Activated T-cell treated with anti-CD3 and anti-CD28 coated beads for 24 hours (primary cell): Measurements from ENCODE around the gene FGF6.
"Not testable (repeated sequence)": the region's sequence is repeated elsewhere in the genome, so short reads cannot be mapped to it uniquely, and the experiment has no call there.

ENCODE experiments used
- DNase-seq: peaks from one replicate; pipeline ENCODE4 v3.0.0-alpha.2; 2020; ENCODE audit warnings: low read depth

FGF6 gene

DNA sequence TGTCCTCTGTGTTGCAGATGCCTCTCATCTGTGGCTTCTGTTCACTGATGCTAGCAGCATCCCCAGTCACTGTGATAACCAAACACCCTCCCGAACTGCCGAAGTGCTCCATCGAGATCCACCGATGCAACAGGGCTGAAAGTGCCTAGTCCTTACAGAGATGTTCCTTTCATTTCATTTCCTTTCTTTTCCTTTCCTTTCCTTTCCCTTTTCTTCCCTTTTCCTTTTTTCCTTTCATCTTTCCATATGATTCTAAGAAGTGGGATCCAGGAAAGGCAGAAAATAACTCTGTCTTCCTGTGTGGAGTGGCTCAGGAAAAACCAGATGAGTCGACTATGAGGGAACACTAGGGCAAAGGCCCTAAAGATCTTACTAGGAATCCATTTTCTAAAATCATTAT lies 26.7 kb downstream of the FGF6 start:
- no peak for DNase-seq

DNA sequence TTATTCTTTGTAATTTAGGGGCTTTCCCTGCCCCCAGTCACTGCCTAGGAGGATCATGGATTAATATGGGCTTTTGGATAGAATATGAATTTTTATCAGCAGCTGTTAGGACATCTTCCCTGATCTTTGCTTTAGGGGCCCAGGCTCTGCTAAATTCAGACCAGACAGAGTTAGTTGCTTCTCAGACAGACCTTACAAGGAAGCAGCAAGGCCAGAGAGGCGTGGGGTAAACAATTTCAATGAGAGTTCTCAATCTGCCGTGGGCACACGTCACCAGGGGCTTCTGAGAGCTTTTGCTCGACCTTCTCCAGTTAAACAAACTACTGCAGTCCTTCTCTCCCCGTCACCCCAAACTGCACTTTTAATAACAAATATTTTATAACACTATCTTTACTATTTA lies 27.7 kb downstream of the FGF6 start:
- no peak for DNase-seq

DNA sequence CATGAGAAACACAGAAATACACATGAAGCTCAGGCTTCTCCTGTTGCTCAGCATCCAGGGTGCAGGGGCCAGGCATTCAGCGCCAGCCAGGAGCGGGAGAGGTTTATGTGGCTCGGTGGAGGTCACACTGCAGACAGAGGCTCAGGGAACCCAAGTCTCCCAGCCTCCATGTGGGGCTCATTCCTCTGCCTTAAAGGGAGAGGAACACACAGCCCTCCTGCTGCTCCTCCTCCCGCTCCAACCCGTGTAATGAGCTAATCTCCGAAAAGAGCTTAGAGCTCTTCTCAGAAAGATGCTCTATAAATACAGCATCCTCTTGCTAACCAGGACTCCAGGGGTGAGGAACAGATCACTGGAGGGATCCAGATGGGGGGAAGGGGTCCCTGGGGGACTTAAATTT lies 28.2 kb downstream of the FGF6 start:
- no peak for DNase-seq

DNA sequence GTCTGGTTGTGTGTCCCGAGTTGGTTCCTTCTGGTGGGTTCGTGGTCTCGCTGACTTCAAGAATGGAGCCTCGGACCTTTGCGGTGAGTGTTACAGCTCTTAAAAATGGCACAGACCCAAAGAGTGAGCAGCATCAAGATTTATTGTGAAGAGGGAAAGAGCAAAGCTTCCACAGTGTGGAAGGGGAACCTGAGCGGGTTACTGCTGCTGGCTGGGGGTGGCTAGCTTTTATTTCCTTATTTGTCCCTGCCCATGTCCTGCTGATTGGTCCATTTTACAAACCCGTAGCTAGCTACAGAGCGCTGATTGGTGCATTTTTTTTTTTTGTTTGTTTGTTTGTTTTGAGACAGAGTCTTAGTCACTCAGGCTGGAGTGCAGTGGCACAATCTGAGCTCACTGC lies 29.3 kb downstream of the FGF6 start:
- no peak for DNase-seq

DNA sequence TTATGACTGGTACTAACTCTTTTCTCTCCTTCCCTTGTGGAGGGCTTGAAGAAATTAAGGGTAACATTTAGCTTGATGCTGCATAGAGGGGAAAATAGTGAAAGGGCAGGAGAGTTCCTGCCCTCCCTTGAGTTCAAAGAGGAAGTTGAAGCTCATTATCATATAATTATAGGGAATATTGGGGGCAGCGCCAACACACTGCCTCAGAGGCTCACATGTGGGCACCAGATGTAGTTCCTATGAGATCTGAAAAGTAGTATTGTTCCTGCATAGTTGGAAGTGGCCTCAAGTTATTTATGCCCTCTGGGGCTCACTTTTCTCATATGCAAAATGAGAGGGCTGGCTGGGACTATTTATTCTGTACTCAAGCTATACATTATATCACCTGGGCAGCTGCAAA lies 33.1 kb downstream of the FGF6 start:
- DNase-seq, result no peak

DNA sequence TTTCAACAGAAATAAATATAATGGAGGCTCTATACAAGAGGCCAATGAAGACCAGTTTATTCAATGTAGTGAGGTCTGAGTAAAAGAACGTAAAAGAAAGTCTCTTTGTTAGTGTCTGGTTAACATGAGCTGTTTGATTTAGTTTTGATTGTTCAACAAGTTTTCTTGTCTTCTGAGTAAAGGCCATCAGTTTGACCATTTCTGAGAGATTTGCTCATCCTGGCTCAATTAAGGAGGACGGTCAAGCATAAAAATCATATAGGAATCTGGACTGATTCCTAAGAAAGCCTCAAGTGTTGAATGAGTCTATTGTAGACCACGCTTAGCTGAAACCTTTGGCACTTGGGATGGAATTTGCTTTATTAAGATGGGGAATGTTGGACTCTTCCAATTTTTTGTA lies 33.6 kb downstream of the FGF6 start:
- no peak for DNase-seq

DNA sequence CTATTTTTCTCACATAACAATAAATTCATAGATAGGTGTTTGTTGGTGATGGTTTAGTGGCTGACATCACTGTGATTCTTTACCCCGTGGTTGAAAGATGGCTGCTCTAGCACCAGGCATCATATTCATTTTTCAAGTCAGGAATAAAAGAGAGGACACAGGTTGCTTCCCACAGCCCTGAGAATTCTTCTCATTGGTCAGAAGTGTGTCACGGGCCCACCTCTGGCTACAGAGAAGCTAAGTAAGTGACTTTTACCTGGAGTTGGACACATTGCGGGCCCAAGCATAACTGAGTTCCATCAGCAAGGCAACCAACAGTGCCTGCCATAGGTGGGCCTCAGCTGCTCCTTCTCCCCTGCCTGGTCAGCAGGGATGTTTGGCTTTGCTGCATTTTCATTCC lies 38.5 kb downstream of the FGF6 start:
- no peak for DNase-seq

DNA sequence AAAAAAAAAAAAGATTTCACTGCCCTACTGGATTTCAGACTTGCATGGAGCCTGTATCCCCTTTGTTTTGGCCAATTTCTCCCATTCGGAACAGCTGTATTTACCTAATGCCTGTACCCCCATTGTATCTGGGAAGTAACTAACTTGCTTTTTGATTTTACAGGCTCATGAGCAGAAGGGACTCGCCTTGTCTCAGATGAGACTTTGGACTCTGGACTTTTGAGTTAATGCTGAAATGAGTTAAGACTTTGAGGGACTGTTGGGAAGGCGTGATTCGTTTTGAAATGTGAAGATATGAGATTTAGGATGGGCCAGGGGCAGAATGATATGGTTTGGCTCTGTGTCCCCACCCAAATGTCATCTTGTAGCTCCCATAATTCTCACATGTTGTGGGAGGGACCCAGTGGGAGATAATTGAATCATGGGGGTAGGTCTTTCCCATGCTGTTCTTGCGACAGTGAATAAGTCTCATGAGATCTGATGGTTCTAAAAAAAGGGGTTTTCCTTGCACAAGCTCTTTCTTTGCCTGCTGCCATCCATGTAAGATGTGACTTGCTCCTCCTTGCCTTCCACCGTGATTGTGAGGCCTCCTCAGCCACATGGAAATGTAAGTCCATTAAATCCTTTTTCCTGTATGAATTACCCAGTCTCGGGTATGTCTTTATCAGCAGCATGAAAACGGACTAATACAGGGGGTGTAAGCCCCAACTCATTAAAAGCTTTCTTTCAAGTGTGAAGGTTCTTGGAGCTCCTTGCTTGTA lies 40.6 kb downstream of the FGF6 start:
- not testable (repeated sequence) for DNase-seq

DNA sequence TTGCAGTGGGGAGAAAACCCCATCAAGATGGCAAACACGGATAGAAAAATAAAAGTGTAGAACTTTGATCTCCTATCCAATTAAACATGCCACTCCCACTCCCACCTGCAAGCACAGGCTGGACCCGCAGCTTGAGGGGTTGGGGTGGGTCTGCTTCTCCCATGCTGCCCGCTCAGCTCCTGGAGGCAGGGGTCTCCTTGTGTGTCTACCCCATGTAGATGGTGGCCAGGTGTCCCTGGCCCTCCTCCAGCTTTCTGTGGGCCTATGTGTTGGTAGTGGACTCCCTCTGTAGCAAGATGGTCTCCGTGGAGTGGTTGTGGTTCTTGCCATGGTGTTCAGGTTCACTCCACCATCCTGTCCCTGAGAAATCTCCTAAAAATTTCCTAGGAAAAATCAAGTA lies 42.6 kb downstream of the FGF6 start:
- DNase-seq, result no peak

DNA sequence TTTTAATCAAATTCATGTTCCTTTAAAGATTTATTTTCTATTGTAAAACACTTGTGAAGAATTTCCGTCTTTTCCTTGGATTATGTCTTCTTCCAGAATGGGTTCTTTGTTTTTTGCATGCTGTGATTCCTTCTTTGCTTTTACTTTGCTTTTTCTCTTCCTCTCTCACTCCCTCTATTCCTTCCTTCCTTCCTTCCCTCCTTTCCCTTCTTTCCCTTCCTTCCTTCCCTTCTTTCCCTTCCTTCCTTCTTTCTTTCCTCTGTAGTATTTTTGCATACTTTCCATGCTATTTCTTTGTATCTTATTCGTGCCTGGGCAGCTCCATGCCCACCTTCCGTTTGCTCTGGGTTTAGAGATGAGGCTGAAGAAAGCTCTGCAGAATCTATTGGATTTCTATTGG lies 44.5 kb downstream of the FGF6 start:
- DNase-seq, result no peak

DNA sequence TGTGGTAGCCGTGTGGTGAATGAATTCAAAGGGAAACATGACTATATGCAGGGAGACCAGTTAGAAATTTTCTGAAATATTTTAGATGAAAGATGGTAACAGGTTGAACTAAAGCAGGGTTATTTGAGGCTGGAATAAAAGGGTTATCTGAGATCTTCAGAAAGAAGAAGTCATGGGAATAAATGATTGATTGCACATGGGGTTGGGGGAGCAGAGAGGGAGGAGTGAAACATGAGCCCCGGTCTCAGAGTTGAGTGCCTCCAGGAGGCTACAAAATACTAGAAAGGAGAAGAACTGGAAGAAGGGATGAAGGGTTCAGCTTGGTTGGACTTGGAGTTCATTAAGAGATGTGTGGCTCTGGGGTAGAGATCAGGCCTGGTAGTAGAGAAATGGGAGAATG lies 49.8 kb downstream of the FGF6 start:
- no peak for DNase-seq

DNA sequence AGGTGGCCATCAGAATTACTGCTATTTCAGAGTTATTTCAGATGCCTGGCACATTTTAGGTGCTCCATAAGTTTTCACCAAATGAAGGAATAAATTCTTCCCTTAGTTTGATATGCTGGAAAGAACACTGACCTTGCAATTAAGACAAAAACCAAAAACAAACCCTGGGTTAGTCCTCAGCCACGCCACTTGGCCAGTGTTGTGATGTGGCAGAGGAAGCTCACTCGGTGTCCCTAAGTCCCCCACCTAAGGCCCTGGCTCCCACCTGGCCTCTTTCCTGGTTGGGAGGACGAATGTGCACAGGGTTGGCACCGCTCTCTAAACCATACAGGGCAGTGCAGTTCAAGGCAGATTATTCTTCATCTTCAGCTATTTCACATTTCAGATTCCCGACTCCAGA lies 52.4 kb downstream of the FGF6 start:
- no peak for DNase-seq

DNA sequence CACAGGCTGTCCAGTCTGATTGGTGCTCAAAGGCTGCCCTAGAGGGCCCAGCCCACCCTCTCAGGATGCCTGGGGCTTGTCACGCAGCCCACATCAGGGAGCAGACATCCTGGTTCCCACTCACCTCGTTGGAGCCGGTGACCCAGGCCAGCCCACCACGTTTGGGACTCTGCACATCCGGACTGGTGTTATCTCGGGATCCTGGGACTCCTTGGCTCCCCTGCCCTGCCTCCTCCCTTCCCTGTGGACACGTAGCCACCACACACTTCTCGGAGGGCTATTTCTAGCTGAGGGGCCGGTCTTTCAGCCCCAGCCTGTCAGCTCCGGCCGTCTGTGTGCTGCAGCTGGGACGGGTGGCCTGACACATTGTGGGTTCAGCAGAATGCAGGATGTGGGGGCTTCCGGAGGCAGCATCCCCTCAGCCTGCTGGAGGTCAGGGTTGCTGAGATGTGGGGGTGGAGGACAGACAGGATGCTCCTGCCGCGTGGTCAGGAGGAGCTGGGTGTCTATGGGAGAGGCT lies 53.3 kb downstream of the FGF6 start:
- no peak for DNase-seq

DNA sequence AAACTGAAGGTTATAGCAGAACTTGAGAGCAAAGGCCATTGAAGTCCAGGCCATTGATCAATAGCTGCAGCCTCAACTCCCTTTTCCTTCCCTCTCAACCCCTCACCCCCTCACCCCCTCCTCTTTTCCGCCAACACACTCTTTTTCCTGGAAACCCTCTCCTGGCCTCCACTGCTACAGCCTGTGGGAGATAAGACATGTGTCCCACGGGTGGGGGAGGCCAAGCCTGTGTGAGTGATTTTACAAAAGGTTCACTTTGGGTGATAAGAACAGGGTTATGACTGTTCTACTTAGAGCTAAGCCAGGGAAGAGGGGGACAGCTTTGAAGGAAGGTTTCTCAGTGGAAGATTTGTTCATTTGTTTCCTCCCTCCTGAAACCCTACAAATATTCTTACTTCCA lies 57.0 kb downstream of the FGF6 start:
- DNase-seq, result no peak

DNA sequence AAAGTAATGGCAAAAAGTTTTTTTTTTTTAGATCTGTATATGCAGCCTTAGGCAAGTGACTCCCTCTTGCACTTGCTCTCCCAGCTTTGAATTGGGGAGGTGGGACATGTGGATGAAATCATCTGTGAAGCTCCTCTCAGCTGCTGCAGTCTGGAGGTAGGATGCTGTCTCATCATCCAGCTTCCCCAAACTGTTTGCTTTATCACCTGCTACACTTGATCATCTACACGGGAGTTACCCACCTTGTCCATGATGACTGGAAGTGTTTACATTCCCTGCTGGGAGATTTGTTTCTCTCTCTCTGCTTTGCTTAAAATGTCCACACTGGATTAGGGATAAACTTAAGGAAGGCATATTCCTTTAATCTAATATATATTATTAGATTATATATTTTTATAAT lies 57.6 kb downstream of the FGF6 start:
- no peak for DNase-seq

DNA sequence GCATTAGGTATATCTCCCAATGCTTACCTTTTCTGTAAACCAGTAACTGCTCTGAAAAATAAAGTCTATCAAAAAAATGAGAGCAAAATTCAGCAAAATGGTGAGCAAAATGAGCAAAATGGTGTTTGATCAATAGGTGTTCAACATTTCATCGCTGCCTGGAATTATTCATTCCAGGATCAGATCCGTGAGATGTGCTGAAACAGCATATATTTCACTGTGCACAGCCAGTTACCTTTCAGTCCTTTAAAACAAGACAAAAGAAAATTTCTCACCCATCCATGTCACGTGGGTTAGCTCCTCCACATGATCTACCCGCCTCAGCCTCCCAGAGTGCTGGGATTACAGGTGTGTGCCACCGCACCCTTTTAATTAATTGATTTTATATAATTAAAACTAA lies 58.0 kb downstream of the FGF6 start:
- DNase-seq, result no peak

DNA sequence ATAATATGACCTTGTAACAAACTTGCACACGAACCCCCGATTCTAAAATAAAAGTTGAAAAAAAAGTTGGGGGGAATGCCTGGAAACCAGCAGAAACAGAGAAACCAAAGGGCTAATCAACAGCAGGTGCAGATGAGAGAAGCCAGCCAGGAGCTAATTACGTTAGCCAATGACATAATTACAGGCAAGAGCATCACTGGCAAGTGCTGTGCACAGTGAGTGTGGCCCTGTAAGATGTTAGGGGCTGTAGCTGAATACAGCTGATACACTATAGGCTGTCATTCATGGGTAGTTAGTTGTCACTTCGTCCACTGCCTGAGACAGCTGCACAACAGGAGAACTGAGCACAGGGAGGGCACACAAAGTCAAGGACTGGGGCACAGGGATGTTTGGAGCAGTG lies 58.8 kb downstream of the FGF6 start:
- DNase-seq, result no peak
